ENCODE measurements around the gene NT5DC3.
"Not testable (repeated sequence)": the region's sequence is repeated elsewhere in the genome, so short reads cannot be mapped to it uniquely, and the experiment has no call there.

Gene NT5DC3

DNA sequence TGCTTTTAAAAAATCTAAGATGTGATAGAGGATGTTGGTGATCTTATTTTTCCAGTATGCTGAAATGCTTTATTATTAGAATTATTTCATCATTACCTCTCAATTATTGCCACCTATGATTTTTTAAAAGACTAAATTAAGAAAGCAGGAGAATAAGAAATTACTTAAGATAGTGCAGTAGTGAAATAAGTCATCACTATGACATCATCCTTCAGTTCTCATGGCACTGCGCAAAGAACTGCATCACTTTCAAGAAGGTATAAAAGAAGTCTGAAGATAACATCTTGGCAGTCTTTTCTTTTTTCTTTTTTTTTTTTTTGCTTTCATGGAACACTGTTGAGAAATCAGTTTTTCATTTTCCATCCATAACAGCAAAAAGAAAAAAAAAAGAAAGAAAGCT is 24.4 kb downstream of the NT5DC3 start:
- no peak for TF ChIP-seq ZNF274 (IDR thresholded peaks at IDR 0.05; ENCODE audit: low read depth, low read length)
- no peak overlapping the region for H3K4me3 ChIP-seq (ENCODE audit: low read length)

DNA sequence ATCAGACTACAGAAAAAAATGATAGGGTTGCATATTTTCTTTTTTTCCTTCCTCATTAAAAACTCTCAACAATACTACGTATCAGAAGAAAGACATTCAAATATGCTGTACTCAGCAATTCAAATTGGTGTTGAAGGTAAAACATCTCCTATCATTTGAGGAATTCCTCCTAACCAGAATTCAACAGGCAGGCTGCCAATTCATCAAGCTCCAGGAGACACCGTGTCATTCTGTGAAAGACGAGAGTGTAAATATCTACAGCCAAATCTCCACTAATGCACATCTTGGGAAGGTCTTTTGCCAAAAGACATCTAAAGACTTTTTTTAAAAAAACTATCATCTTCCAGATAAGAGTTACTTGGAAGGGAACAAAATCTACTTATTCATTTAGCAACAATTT is 26.6 kb downstream of the NT5DC3 start:
- TF ChIP-seq ZNF274 (IDR thresholded peaks at IDR 0.05; ENCODE audit: low read depth, low read length) = no peak
- no peak overlapping the region for H3K4me3 ChIP-seq (ENCODE audit: low read length)

DNA sequence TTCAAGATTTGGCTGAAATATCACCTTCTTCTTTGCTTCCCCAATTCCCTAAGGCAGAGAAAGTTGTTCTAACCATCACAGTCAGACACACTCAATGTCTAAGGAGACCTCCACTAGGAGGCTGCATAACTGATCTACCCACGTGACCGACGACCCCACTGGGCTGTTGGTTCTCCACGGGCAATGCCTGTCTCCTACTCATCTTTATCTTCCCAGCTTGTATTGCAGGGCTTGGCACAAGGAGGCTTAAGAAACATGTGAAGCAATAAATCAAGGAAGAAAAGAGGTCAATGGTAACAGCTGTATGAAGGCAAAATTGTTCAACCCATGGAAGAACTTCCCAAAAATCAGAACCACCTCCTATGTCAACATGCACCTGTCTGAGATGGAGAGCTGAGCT is 27.1 kb downstream of the NT5DC3 start:
- no peak overlapping the region for H3K4me3 ChIP-seq (ENCODE audit: low read length)
- no peak for TF ChIP-seq ZNF274 (IDR thresholded peaks at IDR 0.05; ENCODE audit: low read depth, low read length)

GRCh38 chr12:103813426-103813825 is 27.6 kb downstream of the NT5DC3 start:
- no peak for TF ChIP-seq ZNF274 (IDR thresholded peaks at IDR 0.05; ENCODE audit: low read depth, low read length)
- H3K4me3 ChIP-seq (ENCODE audit: low read length) = no peak overlapping the region

DNA sequence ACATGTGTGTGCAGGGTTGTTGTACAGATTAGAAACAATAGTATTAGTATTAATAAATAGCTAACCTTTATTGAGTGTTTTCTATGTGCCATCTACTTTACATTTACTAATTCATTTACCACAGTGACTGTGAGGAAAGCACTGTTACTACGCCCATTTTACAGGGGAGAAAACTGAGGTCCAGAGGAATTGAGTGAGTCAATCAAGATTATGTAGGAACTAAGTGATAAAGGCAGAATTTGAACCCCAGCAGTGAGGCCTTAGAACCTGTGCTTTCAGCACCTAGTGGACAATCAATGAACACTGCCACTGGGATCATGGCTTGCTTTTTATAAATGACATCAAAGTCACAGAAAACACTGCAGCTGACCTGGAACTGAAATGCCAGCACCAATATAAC is 28.2 kb downstream of the NT5DC3 start:
- H3K4me3 ChIP-seq (ENCODE audit: low read length) = no peak overlapping the region
- no peak for TF ChIP-seq ZNF274 (IDR thresholded peaks at IDR 0.05; ENCODE audit: low read depth, low read length)

- no peak for TF ChIP-seq ZNF274 (IDR thresholded peaks at IDR 0.05; ENCODE audit: low read depth, low read length)
- no peak overlapping the region for H3K4me3 ChIP-seq (ENCODE audit: low read length)
Observed at GRCh38 chr12:103811791-103812190, 29.2 kb downstream of the NT5DC3 start.

DNA sequence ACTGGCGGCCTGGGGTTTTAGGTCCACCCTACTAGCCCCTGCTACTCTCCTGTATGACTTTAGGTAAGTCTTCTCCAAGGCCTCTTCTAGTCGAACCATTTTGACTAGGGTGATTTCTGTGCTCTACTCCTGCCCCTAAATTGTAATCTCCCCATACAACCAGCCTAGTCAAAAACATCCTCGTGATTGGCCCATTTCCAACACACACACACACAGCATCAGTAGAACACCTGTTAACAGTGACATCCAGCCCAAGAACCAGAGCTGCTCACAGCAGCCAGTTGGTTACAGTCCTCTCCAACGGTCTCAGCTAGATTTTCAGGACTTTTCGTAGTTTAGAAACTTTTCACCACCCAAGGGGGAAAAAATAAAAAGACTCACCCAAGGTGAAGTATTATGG is 30.9 kb downstream of the NT5DC3 start:
- no peak for TF ChIP-seq ZNF274 (IDR thresholded peaks at IDR 0.05; ENCODE audit: low read depth, low read length)
- H3K4me3 ChIP-seq (ENCODE audit: low read length) = no peak overlapping the region

DNA sequence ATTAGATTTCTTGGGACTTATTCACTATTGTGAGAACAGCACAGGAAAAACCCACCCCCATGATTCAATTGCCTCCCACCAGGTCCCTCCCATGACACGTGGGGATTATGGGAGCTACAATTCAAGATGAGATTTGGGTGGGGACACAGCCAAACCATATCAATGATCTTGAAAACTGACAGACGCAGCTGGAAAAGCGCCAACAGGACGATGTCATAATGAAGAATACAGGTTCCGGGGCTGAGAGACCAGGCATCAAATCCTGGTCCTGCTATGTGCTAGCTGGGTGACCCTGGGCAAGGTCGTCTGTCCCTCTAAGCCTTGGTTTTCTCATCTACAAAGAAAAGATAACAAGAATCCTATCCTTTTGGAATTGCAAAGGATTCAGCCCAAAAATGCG is 31.4 kb downstream of the NT5DC3 start:
- H3K4me3 ChIP-seq (ENCODE audit: low read length) = not testable (repeated sequence)

- TF ChIP-seq ZNF274 (IDR thresholded peaks at IDR 0.05; ENCODE audit: low read depth, low read length) = no peak
- H3K4me3 ChIP-seq (ENCODE audit: low read length) = no peak overlapping the region
Observed at GRCh38 chr12:103809154-103809553, 31.9 kb downstream of the NT5DC3 start.

DNA sequence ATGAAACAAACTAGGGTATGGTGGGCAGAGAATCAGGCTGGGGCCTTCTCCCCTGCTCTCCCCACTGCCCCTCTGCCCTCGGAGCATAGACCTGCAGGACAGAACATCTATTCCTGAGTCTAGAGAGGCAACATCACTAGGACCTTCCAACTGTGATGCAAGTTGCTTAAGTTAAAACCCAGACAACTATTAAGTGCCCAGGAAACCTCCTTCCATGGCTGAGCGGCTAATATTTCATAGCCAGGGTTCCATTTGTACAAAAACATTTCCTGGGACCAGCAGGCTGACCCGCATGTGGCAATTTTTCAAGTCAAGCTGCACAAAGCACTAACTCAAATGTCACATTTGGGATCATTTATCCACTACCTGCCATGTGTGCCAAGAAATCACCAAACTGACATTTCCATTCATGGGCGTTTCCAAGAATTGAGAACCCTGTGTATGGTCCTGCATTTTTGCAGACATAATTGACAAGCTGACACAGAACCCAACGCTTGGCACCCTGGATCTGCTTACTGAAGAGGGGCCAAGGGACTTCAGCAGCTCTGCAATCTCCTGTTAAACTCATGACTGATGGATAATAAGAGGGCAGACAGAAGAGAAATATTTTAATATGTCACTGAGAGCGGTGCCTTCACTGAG is 32.7 kb downstream of the NT5DC3 start:
- no peak overlapping the region for H3K4me3 ChIP-seq (ENCODE audit: low read length)
- no peak for TF ChIP-seq ZNF274 (IDR thresholded peaks at IDR 0.05; ENCODE audit: low read depth, low read length)

DNA sequence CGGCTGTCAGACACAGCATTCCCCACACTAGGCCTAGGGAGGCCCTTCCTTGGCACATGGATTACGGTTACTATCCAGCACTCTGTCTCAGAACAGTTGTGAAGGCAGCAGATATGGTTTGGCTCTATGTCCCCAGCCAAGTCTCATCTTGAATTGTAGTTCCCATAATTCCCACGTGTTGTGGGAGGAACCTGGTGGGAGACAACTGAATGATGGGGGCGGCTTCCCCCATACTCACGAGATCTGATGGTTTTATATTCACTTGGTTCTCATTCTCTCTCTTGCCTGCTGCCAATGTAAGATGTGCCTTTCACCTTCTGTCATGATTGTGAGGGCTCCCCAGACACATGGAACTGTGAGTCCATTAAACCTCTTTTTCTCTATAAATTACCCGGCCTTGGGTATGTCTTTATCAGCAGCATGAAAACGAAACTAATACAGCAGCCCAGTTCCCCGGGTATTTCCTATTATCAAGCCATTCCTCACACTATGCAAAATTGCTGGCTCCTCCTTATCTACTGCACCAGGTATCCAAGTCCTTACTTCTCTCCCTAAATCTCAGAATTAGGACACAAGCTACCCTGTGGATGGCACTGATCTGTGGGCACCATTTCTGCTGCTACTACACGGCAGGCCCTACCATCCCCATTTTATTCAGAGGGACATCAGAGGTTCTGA is 33.3 kb downstream of the NT5DC3 start:
- no peak overlapping the region for H3K4me3 ChIP-seq (ENCODE audit: low read length)
- TF ChIP-seq ZNF274 (IDR thresholded peaks at IDR 0.05; ENCODE audit: low read depth, low read length) = no peak

- no peak overlapping the region for H3K4me3 ChIP-seq (ENCODE audit: low read length)
- TF ChIP-seq ZNF274 (IDR thresholded peaks at IDR 0.05; ENCODE audit: low read depth, low read length) = no peak
Observed at GRCh38 chr12:103806803-103807202, 34.2 kb downstream of the NT5DC3 start.

DNA sequence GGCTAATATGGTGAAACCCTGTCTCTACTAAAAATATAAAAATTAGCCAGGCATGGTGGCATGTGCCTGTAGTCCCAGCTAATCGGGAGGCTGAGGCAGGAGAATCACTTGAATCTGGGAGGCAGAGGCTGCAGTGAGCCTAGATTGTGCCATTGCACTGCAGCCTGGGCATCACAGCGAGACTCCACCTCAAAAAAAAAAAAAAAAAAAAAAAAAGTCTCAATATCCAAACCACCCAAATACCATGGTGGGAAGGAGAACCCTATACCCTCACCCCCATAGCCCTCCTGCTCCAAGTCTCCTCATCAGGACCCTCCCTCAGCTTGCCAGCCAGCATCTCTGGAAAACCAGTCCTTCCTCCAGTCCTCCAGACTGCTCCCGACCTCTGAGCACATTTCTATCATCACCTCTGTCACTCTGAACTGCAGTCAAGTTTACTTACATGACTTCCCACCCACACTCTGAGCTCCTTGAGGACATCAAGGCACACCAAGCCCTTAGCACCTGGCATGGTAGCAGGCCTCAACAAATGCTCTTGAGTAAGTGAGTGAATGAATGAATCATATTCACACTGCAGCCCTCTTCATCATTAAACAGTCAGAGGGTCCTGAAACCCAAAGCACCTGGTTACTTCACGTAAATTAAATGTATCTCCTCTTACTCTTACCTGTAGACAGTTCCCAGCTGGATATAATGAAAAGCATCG is 35.2 kb downstream of the NT5DC3 start:
- no peak for TF ChIP-seq ZNF274 (IDR thresholded peaks at IDR 0.05; ENCODE audit: low read depth, low read length)
- H3K4me3 ChIP-seq (ENCODE audit: low read length) = no peak overlapping the region

GRCh38 chr12:103803847-103804246 is 37.2 kb downstream of the NT5DC3 start:
- TF ChIP-seq ZNF274 (IDR thresholded peaks at IDR 0.05; ENCODE audit: low read depth, low read length) = no peak
- no peak overlapping the region for H3K4me3 ChIP-seq (ENCODE audit: low read length)

DNA sequence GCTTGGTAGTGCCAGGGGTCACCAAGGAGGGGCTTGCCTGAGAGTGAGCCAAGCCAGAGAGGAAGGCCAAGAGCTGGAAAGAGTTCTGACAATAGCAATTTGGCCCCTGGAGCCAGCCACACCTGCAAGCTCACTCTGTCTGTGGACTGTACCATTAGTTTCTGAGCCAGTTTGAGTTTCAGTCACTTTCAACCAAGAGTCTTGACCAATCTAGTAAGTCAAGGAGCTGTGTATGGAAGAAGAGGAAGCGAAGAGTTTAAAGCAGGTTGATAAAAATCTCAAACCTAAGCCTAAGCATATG is 38.5 kb downstream of the NT5DC3 start:
- H3K4me3 ChIP-seq (ENCODE audit: low read length) = no peak overlapping the region
- TF ChIP-seq ZNF274 (IDR thresholded peaks at IDR 0.05; ENCODE audit: low read depth, low read length) = no peak

All from GM08714 (cell line).